OCI-LY3 (cell line): ENCODE measurements around the gene B3GALT6.

ENCODE experiments used
- CTCF ChIP-seq: fragments of 200-600, 300-600 bp; sonication (generic); IDR thresholded peaks from 2 replicates; pipeline ENCODE4 v1.5.1; 2014; ENCODE audit warnings: antibody characterized with exemption, low read length, low read depth
- EZH2phosphoT487 ChIP-seq: fragments of 200-600 bp; shearing (Covaris generic); IDR thresholded peaks from 2 replicates; pipeline ENCODE4 v1.6.1; 2018; ENCODE audit warnings: antibody characterized with exemption, mixed run types, low read depth

DNA sequence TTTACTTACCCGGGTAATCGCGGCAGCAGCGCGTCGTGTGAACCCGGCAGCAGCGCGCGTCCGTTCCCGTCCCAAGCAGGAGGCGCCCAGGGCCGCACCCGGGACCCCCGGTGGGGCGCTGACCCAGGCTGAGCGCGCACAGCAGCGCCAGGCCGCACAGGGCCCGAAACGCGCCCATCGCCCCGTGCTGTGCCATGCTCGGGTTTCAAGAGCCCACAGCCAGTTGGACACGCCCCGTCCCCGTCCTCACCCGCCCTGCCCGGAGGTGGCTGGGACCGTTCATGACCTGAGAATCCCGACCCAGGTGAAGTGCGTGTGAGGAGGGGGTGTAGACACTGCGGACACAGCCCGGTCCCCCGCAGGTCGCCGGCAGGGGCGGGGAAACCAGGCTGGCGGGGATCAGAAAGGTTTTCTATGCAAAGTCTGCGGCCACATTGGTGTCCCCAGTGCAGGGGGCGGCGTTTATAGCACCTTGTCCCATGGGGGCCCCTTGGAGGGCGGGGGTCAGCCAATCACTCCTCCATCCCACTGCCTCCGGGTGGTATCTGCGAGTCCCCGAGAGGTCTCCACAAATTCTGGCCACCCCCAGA, 25.6 kb upstream of the B3GALT6 start, which contains the start of gene TNFRSF18:
- TF ChIP-seq CTCF (no peak), EZH2phosphoT487 (no peak)
